ENCODE results near the gene CGB8.

Gene CGB8

GRCh38 chr19:49070416-49070815, 21.5 kb upstream of the CGB8 start:
- no peak overlapping the region for H3K27ac ChIP-seq (replicated peaks)
- no peak for DNase-seq (ENCODE audit: low read depth in 1 of 2, low spot score in 1 of 2)
- peaks cover 42% of the 10 kb centered on the region for H3K27me3 ChIP-seq (ENCODE audit: insufficient read depth, poor library complexity, severe bottlenecking)
- TF ChIP-seq SPI1 (IDR thresholded peaks at IDR 0.05; ENCODE audit: borderline replicate concordance, low read depth) = no peak
- TF ChIP-seq POLR2AphosphoS5 (IDR thresholded peaks at IDR 0.05; ENCODE audit: low read depth) = no peak
- no peak for TF ChIP-seq GABPA (IDR thresholded peaks at IDR 0.05; ENCODE audit: low read depth)
- TF ChIP-seq CTCF (IDR thresholded peaks at IDR 0.05; ENCODE audit: insufficient read depth, low read length) = no peak
- no peak for TF ChIP-seq REST (IDR thresholded peaks at IDR 0.05; ENCODE audit: insufficient replicate concordance, low read depth)
- no peak overlapping the region for H3K4me3 ChIP-seq (replicated peaks; ENCODE audit: insufficient read depth, low read length)

GRCh38 chr19:49069026-49069425, 20.1 kb upstream of the CGB8 start:
- Histone ChIP-seq H3K4me3 (replicated peaks; ENCODE audit: insufficient read depth, low read length) (no peak overlapping the region), H3K27ac (replicated peaks) (no peak overlapping the region), H3K27me3 (ENCODE audit: insufficient read depth, poor library complexity, severe bottlenecking) (peaks cover 46% of the 10 kb centered on the region)
- TF ChIP-seq REST (IDR thresholded peaks at IDR 0.05; ENCODE audit: insufficient replicate concordance, low read depth) (no peak), POLR2AphosphoS5 (IDR thresholded peaks at IDR 0.05; ENCODE audit: low read depth) (no peak)
- DNase-seq (ENCODE audit: low read depth in 1 of 2, low spot score in 1 of 2) = no peak

GRCh38 chr19:49067554-49067953, 18.6 kb upstream of the CGB8 start:
- H3K4me3 ChIP-seq (replicated peaks; ENCODE audit: insufficient read depth, low read length) = no peak overlapping the region
- TF ChIP-seq REST (IDR thresholded peaks at IDR 0.05; ENCODE audit: insufficient replicate concordance, low read depth) (no peak), CTCF (IDR thresholded peaks at IDR 0.05; ENCODE audit: insufficient read depth, low read length) (no peak), SPI1 (IDR thresholded peaks at IDR 0.05; ENCODE audit: borderline replicate concordance, low read depth) (no peak), GABPA (IDR thresholded peaks at IDR 0.05; ENCODE audit: low read depth) (no peak), POLR2AphosphoS5 (IDR thresholded peaks at IDR 0.05; ENCODE audit: low read depth) (no peak)
- DNase-seq (ENCODE audit: low read depth in 1 of 2, low spot score in 1 of 2) = no peak
- peaks cover 49% of the 10 kb centered on the region for H3K27me3 ChIP-seq (ENCODE audit: insufficient read depth, poor library complexity, severe bottlenecking)
- no peak overlapping the region for H3K27ac ChIP-seq (replicated peaks)

Measured in HL-60 (cell line).